Breast epithelium (tissue), 4 donors: ENCODE data around the gene EZH1. TPM values are rescaled to one million over a fixed set of nuclear protein-coding genes. Genes with fewer than 3 reads are reported as not detected.

ENCODE experiments used
- DNase-seq, 2 donors: peaks; one replicate each; pipeline ENCODE4 v3.0.0-alpha.2; 2019; ENCODE audit warnings: low spot score in 2 of 2
- H3K27ac ChIP-seq, 2 donors: fragments of 200-600 bp; sonication (generic) in 1 of 2; one replicate each; pipeline ENCODE4 v1.5.1; 2016 to 2019; ENCODE audit warnings: mild to moderate bottlenecking in 1 of 2
- H3K27me3 ChIP-seq, 2 donors: fragments of 200-600 bp; sonication (generic) in 1 of 2; one replicate each; pipeline versions ENCODE4 v1.5.1 to v1.6.0; 2017 to 2019; ENCODE audit warnings: control low read depth in 1 of 2, mild to moderate bottlenecking in 1 of 2
- H3K36me3 ChIP-seq: fragments of 200-600 bp; one replicate; pipeline ENCODE4 v1.5.1; 2019
- H3K4me1 ChIP-seq, 2 donors: fragments of 200-600 bp; sonication (generic); one replicate each; pipeline ENCODE4 v1.5.1; 2016 to 2019; ENCODE audit warnings: control low read depth in 1 of 2
- H3K4me3 ChIP-seq, 3 donors: fragments of 200-600 bp; sonication (generic); 1 replicate in 2 of 3; 2 replicates in 1 of 3; pipeline ENCODE4 v1.5.1; 2016 to 2019; ENCODE audit warnings: mild to moderate bottlenecking in 3 of 3, moderate library complexity in 2 of 3
- H3K9me3 ChIP-seq, 2 donors: fragments of 200-600 bp; sonication (generic) in 1 of 2; one replicate each; pipeline ENCODE4 v1.5.1; 2016 to 2019; ENCODE audit warnings: control low read depth in 1 of 2
- CTCF ChIP-seq, 3 donors: fragments of 450-650 bp; IDR thresholded peaks; one replicate each; pipeline ENCODE4 v1.5.1; 2016 to 2017; ENCODE audit warnings: antibody characterized with exemption in 3 of 3, mild to moderate bottlenecking in 3 of 3, moderate library complexity in 3 of 3
- POLR2A ChIP-seq: fragments of 450-650 bp; IDR thresholded peaks from one replicate; pipeline ENCODE4 v1.6.1; 2016; ENCODE audit warnings: antibody characterized with exemption, mild to moderate bottlenecking, moderate library complexity
- POLR2AphosphoS5 ChIP-seq, 3 donors: sonication (generic); formaldehyde crosslinking; IDR thresholded peaks; one replicate each; pipeline ENCODE4 v1.6.1; 2017; ENCODE audit warnings: antibody characterized with exemption in 3 of 3
- intact Hi-C: fragments of 100-400 bp; cut with DNase I; formaldehyde crosslinking; loops from one replicate; pipeline ENCODE4 v1.15.1; 2023; ENCODE audit warnings: low total_unique reads
- total RNA-seq, 3 donors: library from RNA; depleted of rRNA; stranded (reverse); fragments of >200 nt; gene quantifications; one replicate each; pipeline ENCODE4 v1.1.0, GENCODE V29; 2016

EZH1 gene
- total RNA-seq, 3 donors from 2014 or later = 50.8 to 91.1 (median 70.1) TPM

DNA sequence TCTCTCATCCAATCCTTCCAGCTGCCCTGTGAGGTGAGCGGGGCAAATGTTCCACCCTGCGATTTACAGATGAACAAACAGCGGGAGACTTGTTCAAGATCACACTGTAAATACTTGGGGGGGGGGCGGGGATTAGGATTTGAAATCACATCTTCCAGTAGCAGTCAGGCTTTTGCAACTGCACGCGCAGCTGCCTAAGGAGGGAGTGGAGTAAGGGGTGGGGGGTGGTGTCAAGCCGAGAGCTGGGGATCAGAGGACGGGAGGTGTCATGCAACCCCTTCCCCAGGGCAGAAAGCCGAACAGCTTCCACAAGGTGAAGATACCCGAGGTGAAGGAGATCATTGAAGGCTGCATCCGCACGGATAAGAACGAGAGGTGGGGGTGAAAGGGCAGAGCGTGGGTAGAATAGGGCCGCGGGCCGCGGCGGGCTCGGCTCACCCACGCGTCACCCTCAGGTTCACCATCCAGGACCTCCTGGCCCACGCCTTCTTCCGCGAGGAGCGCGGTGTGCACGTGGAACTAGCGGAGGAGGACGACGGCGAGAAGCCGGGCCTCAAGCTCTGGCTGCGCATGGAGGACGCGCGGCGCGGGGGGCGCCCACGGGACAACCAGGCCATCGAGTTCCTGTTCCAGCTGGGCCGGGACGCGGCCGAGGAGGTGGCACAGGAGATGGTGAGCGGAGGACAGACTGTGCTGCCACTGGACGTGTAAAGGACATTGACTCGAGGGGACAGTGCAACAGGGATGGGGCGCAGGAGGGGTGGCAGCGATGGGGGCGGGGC lies 40.2 kb upstream of the EZH1 start:
- no peak overlapping the region for H3K4me3 ChIP-seq
- H3K36me3 ChIP-seq = no peaks in the 10 kb centered on the region
- no peaks in the 10 kb centered on the region for H3K4me1 ChIP-seq
- no peak for DNase-seq
- intact Hi-C loops = no loop called here
- no peak overlapping the region for H3K27ac ChIP-seq
- H3K9me3 ChIP-seq = no peaks in the 10 kb centered on the region
- peaks cover 0 to 39% of the 10 kb centered on the region in 2 donors for H3K27me3 ChIP-seq
- TF ChIP-seq CTCF (IDR thresholded peaks at IDR 0.05) (no peak), POLR2A (no peak), POLR2AphosphoS5 (IDR thresholded peaks at IDR 0.05) (no peak)

GRCh38 chr17:42784409-42784808 lies 39.6 kb upstream of the EZH1 start:
- DNase-seq = no peak

GRCh38 chr17:42783791-42784138 lies 38.9 kb upstream of the EZH1 start:
- Histone ChIP-seq H3K4me3 (no peak overlapping the region), H3K4me1 (no peaks in the 10 kb centered on the region), H3K27me3 (peaks cover 0 to 39% of the 10 kb centered on the region in 2 donors), H3K27ac (no peak overlapping the region), H3K9me3 (no peaks in the 10 kb centered on the region), H3K36me3 (no peaks in the 10 kb centered on the region)
- intact Hi-C loops = no loop called here
- no peak for DNase-seq
- TF ChIP-seq POLR2AphosphoS5 (IDR thresholded peaks at IDR 0.05) (no peak), CTCF (IDR thresholded peaks at IDR 0.05) (no peak), POLR2A (no peak)

More at GRCh38 chr17:42784409-42784808, 39.6 kb upstream of the EZH1 start:
- Histone ChIP-seq H3K27me3 (peaks cover 0 to 39% of the 10 kb centered on the region in 2 donors), H3K4me3 (no peak overlapping the region), H3K9me3 (no peaks in the 10 kb centered on the region), H3K36me3 (no peaks in the 10 kb centered on the region), H3K27ac (no peak overlapping the region), H3K4me1 (no peaks in the 10 kb centered on the region)
- intact Hi-C loops = no loop called here
- TF ChIP-seq POLR2AphosphoS5 (IDR thresholded peaks at IDR 0.05) = no peak
- TF ChIP-seq CTCF (IDR thresholded peaks at IDR 0.05) = no peak
- TF ChIP-seq POLR2A = no peak

DNA sequence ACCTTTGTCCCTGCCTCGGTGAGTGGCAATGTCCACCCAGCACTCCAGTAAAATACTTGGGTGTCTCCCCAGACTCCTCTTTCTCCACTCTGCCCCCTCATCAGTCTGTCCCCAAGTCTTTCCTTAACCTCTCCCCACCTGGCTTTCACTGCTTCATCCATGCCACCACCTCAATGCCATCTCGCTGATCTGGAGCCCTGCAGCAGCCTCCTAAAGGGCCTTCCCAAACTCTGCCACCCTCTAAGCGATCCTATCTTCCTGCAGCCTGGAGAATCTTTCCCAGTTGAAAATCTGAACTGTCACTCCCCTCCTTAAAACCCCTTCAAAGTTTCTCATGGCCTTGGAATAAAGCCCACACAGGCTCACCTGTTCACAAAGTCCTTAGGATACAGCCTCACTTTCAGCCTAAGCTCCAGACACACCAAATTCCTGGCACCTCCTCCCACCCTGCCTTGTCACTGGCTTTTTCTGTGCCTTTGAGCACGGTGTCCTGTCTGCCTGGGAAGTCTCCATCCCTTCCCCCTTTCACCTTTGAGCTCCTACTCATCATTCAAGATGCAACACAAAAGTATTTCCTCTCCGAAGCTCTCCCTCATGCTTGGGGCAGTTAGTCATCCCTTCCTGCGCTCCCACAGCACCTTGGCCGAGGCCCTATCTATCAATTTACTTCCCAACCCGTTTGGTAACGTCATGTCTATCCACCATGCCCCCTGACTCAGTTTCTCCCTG lies 38.4 kb upstream of the EZH1 start:
- Histone ChIP-seq H3K27ac (no peak overlapping the region), H3K9me3 (no peaks in the 10 kb centered on the region), H3K27me3 (peaks cover 0 to 39% of the 10 kb centered on the region in 2 donors), H3K4me1 (no peaks in the 10 kb centered on the region), H3K36me3 (peaks cover under 1% of the 10 kb centered on the region), H3K4me3 (no peak overlapping the region)
- intact Hi-C loops = no loop called here
- TF ChIP-seq POLR2A (no peak), CTCF (IDR thresholded peaks at IDR 0.05) (no peak), POLR2AphosphoS5 (IDR thresholded peaks at IDR 0.05) (no peak)
- no peak for DNase-seq
